Activated gamma-delta T cell treated with anti-CD3 and anti-CD28 coated beads, Interleukin-2, amount 50 U/mL, for 16 hours (primary cell): ENCODE measurements around the gene USP11.

ENCODE experiments used
- DNase-seq: peaks from one replicate; pipeline ENCODE4 v3.0.0-alpha.2; 2020; ENCODE audit warnings: low read depth

USP11 gene

DNA sequence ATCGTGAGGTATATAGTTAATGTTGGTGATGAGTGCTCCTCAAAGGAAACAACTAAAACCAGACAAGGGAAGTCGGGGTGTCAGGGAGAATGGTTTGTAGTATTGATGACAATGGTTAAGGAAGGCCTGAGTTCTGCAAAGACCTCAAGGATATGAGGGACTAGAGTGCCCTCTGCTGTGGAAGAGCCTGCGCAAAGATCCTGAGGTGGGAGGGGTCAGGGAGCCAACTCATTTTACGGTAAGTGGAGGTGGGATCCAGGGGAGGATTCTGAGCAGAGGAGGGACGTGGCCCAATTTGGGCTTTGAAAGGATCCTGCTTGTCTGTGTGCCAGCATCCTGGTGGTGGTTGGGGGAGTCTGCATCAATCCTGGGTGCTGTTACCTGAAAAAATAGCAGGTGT lies 27.8 kb upstream of the USP11 start:
- no peak for DNase-seq

GRCh38 chrX:47206316-47206715 lies 26.5 kb upstream of the USP11 start:
- DNase-seq = no peak

- DNase-seq = no peak
These were observed 24.7 kb upstream of the USP11 start for GRCh38 chrX:47208108-47208507.

DNA sequence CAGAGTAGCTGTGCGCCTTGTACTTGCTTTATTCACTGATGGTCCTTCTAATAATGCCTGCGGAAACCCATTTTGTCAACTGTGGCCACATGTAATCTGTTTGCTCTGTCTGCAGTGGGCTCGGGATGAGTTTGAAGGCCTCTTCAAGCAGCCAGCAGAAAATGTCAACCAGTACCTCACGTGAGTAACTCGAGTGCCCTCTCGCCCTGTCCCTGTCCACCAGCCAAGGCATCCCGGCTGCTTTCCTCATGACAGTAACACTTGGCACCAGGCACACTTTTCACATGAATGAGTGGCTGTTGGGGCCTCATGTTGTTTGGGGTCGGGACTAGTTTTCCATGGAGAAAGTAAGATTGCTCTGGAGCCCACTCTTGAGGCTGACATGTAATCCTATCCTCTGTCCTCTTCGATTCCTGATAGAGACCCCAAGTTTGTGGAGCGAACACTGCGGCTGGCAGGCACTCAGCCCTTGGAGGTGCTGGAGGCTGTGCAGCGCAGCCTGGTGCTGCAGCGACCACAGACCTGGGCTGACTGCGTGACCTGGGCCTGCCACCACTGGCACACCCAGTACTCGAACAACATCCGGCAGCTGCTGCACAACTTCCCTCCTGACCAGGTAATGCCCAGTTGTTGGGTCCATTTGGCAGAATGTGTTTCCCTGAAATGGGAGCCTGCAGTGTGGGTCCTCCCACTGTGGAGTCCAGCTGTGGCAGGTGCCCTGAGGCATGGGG lies 23.1 kb upstream of the USP11 start:
- DNase-seq = no peak

DNA sequence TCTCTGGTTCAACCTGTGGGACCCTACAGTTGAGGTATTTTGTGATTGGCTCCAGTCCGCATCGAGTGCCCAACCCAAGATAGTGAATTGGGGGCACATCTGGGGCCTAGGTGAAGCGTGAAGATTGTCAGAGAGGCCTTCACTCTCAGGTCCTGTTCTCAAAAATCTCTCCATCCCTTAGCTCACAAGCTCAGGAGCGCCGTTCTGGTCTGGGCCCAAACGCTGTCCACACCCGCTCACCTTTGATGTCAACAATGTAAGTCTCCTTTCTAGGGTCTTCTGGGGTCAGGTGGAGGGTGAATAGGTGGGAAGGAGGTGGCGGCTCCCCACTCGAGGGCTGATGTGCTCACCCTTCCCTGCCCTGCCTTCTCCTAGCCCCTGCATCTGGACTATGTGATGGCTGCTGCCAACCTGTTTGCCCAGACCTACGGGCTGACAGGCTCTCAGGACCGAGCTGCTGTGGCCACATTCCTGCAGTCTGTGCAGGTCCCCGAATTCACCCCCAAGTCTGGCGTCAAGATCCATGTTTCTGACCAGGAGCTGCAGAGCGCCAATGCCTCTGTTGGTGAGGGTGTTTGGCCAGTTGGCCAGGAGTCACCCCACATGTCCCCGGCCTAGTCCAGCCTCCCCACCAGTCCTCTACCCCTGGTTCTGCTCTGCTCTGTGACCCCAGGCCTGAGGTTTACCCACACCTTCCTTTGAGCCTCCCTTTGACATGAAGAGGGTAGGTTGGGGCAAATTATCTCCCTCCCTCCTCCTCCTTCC lies 22.0 kb upstream of the USP11 start:
- no peak for DNase-seq

DNA sequence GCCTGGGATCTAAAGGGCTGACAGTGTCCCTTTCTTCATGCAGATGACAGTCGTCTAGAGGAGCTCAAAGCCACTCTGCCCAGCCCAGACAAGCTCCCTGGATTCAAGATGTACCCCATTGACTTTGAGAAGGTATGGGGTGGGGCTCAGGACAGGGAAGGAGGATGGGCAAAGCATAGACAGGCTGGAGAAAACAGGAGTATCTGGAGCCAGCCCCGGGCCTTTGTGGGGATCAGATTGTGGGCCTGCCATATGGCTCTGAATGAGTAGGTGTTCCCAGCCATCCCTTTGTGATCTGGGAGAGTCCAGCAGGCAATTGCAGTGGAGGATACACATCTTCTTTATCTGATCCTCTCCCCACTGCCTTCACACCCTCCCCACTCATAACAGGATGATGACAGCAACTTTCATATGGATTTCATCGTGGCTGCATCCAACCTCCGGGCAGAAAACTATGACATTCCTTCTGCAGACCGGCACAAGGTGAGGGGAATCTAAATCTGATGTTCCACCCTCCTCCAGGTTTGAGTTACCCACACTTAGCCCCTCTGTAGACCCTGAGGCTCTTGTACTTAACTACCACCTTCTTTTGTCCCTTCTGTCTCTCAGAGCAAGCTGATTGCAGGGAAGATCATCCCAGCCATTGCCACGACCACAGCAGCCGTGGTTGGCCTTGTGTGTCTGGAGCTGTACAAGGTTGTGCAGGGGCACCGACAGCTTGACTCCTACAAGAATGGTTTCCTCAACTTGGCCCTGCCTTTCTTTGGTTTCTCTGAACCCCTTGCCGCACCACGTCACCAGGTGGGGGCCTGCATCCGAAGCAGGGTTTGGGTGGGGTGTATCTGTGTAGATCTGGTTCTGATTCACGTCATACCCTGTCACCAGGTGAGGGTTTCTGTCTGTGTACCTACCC lies 20.2 kb upstream of the USP11 start:
- no peak for DNase-seq

DNA sequence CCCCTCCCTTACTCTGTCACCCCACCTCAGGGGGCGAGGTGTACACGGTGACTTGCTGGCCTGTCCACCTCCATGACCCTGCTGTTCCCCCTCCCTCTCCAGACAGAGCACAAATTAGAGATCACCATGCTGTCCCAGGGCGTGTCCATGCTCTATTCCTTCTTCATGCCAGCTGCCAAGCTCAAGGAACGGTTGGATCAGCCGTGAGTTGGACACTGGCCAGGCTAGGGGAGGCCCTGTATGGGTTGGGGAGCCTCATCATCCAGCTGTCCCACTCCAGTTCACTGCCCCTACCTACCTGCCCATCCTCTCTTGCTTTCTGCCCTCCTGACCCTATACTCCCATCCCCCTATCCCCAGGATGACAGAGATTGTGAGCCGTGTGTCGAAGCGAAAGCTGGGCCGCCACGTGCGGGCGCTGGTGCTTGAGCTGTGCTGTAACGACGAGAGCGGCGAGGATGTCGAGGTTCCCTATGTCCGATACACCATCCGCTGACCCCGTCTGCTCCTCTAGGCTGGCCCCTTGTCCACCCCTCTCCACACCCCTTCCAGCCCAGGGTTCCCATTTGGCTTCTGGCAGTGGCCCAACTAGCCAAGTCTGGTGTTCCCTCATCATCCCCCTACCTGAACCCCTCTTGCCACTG lies 18.3 kb upstream of the USP11 start:
- DNase-seq = no peak

- DNase-seq = no peak
These were observed 17.4 kb upstream of the USP11 start for GRCh38 chrX:47215291-47215900.

GRCh38 chrX:47216393-47216925 lies 16.4 kb upstream of the USP11 start:
- DNase-seq = no peak

DNA sequence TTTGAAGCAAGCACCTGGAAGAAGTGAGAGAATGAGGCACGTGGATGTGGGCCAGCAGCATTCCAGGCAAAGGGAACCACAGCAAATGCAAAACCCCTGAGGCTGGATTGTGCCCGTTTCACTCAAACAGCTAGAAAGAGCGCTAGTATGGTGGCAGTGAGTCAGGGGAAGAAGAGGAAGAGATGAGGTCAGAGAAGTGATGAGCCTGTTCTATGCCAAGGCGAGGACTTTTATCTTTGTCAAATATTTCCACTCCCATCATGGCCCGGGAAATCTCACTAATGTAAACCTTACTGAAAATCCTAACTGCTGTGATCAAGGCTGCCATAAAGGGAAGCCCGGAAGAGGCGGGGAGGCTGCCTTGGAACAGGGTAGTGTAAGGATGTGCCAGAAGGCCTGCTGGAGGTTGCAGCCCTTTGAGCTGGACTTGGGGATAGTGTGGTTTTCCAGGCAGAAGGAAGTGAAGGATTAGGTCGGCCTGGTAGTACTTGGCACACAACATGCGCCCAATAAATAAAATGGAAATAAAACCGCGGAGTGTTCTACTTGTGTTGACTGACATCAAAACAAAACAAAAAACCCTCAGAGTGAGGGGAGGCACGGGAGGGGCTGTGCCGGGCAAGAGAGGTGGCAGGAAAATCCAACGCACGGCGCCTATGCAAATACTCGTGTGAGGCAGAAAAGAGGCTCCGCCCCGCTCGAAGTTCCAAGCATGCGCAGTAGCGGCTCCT lies 15.5 kb upstream of the USP11 start:
- DNase-seq = no peak

DNA sequence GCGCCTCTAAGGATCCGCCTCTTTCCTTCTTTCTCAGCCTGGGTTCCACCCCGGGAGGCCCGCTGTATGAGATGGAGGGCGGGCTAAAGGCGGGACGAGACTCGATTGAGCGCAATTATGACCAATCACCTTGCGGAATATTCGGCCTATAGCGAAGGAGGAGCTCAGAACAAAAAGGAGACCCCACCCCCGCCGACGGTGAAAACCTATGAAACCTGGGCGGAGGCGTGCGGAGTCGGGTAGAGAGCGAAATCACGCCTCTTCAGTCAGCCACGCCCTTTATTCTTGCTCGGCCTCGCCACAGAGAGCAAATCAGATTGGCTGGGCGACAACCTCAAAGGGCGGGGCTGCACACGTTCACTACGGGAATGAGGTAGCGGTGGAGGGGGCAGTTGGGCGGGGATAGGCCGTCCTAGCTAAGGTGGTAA lies 14.9 kb upstream of the USP11 start:
- DNase-seq = peak; percentile 97

DNA sequence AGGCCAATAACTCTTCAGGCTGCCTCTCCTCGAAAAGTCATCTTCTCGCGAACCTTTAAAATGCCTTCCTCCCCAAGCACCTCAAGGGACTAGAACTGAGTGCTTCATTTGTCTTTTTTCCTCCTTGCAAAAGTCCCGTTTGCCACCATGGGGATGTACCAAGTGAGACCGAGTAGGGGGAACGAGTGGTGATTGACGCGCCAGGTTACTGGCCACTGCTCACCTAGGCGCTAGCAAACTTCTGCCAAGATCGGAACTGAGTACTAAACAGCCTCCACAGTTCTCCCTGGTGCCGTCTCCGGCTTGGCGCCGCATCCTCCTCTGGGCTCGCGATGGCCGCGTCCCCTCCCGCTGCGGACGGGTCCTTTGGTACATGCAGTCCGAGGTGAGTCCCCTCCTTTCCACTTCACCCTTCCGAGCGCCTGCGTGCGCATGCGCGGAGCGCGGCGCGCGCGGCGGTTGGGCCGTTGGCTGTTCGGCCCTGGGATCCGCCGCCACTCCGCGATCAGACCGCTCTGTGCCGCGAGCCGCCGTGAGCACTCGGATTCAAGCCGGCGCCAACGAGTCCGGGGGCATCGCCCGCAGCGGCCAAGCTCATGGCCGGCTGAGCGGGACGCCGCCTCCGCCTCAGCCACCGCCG lies 14.4 kb upstream of the USP11 start, which contains the start of gene CDK16:
Gene CDK16 (plus strand): TSS at position 402 of the 640 bp plus-strand sequence. CDS start 4,877 bp downstream, outside the sequence.
- peak; percentile 68 for DNase-seq

DNA sequence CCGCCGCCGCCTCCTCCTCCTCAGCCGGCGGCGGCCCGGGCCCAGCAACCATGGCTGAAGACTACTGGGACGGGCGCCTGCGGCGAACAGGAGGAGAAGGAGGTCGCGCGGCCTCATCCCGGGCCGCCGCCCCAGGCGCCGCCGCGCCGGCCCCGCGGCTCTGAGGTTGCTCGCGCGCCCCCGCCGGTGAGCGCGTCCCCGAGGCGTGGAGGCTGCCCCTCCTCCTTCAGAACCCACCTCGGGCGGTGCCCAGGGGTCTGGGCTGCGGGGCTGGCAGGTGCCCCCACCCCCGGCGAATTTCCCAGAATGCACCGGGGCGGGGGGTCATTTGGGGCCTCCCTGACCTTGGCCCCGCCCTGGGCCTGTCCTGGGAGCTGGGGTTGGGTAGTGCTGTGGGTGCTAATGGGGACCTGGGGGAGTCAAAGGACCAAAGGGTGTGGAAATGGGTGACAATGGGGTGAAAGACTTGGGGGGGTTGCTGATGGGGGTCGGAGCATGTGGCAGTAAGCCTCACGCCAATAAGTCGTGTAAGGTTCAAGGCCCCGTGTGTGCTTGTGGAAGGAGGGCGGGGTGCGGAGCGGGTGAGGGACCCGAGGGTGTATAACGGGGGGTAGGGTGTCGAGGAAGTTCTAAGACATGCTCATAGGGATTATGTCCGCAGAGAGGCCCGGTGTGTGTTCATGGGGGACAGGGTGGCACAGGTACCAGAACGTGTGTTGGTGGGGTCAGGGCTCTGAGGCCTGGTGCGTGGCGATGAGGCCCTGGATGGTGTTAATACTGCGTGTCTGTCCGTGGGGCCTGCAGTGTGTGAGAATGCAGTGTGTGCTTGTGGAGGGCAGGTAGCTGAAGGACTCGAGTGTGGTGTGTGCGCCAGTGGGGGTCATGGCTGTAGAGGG lies 13.6 kb upstream of the USP11 start:
- DNase-seq = peak; percentile 21

- no peak for DNase-seq
These were observed 11.1 kb upstream of the USP11 start for GRCh38 chrX:47221756-47222155.

DNA sequence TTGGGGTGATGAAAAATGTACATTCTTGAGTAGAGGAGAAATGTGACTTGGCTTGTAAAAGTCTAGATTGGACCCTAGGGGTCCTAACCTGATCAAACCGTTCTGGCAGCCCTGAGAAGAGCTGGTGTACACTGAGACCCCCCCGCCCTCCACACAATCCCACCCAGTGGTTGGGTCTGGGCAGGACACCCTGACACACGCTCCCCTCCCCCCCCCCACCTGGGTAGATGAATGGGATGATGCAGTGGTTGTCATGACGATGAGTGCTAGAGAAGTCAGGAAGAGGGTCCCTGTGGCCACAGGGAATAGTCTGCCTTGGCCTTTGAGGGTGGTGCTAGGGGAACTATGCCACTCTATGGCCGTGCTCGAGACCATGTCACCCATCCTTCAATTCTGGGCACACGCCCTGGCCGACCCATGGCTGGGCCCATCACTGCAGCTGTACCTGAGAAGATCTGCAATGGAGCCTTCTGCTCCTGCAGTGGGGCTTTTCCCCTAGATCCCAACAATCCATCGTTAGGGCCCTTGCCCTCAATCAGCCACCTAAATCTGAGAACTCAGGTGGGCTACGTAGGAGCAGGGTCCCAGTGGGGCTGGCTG lies 10.0 kb upstream of the USP11 start:
- DNase-seq = no peak

GRCh38 chrX:47223476-47224250 lies 9.1 kb upstream of the USP11 start:
- no peak for DNase-seq

DNA sequence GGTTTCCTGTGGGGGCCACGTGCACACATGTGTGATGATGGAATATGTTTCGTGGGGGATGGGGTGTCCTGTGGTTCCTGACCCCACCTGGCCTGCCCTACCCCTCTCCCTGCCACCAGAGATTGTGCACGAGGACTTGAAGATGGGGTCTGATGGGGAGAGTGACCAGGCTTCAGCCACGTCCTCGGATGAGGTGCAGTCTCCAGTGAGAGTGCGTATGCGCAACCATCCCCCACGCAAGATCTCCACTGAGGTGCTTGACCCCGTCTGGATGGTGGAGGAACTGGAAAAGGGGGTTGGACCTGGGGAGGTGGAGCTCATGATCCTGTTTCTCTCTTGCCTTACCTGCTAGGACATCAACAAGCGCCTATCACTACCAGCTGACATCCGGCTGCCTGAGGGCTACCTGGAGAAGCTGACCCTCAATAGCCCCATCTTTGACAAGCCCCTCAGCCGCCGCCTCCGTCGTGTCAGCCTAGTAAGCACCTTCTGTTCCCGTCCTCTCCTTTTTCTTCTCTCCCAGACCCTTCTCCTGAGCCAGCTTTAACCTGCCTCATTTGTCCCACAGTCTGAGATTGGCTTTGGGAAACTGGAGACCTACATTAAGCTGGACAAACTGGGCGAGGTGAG lies 8.4 kb upstream of the USP11 start:
- no peak for DNase-seq
